Keratinocyte (primary cell): Measurements from ENCODE around the gene C16orf90. TPM values are rescaled to one million over a fixed set of nuclear protein-coding genes. Genes with fewer than 3 reads are reported as not detected.

Source experiments
- DNase-seq: peaks from one replicate; pipeline ENCODE4 v3.0.0-alpha.2; 2011; ENCODE audit warnings: low read depth, missing footprints, low spot score
- FAIRE-seq: peaks from 2 replicates; lab custom pipeline; 2011; peaks lifted over from hg19 to GRCh38; lab: Jason Lieb, UNC
- H2AFZ ChIP-seq: 2 replicates; pipeline ENCODE4 v1.6.0; 2012; ENCODE audit warnings: low read length, control low read depth, inconsistent platforms; ENCODE audit not compliant: control insufficient read depth
- H3K27ac ChIP-seq: 2 replicates; pipeline ENCODE4 v1.5.1; 2011; ENCODE audit warnings: low read length; ENCODE audit not compliant: control insufficient read depth, insufficient read depth
- H3K27me3 ChIP-seq: 3 replicates; pipeline ENCODE4 v1.6.0; 2011; ENCODE audit warnings: low read length; ENCODE audit not compliant: control insufficient read depth, insufficient read depth; ENCODE audit errors: extremely low read depth
- H3K36me3 ChIP-seq, 2 experiments: 2 replicates in 1 of 2; 3 replicates in 1 of 2; pipeline ENCODE4 v1.5.1; 2011; ENCODE audit warnings: low read length in 2 of 2, mild to moderate bottlenecking in 1 of 2; ENCODE audit not compliant: control insufficient read depth in 2 of 2, insufficient read depth in 2 of 2; ENCODE audit errors: extremely low read depth in 1 of 2
- H3K4me1 ChIP-seq: 3 replicates; pipeline ENCODE4 v1.5.1; 2011; ENCODE audit warnings: low read length; ENCODE audit not compliant: control insufficient read depth, insufficient read depth; ENCODE audit errors: extremely low read depth
- H3K4me2 ChIP-seq: 3 replicates; pipeline ENCODE4 v1.6.0; 2011; ENCODE audit warnings: low read depth, low read length; ENCODE audit not compliant: control insufficient read depth, insufficient read depth; ENCODE audit errors: extremely low read depth
- H3K4me3 ChIP-seq, 3 experiments: fragments of 200-600 bp in 1 of 3; sonication (generic) in 1 of 3; 2 replicates in 2 of 3; 3 replicates in 1 of 3; pipeline ENCODE4 v1.5.1; 2011 to 2016; ENCODE audit warnings: low read length in 3 of 3, mild to moderate bottlenecking in 3 of 3, control low read depth in 2 of 3, inconsistent platforms in 1 of 3, low read depth in 1 of 3, mixed read lengths in 1 of 3, mixed run types in 1 of 3, moderate library complexity in 1 of 3; ENCODE audit not compliant: control insufficient read depth in 2 of 3, insufficient read depth in 2 of 3; ENCODE audit errors: extremely low read depth in 1 of 3
- H3K79me2 ChIP-seq: 2 replicates; pipeline ENCODE4 v1.6.0; 2012; ENCODE audit warnings: low read length; ENCODE audit not compliant: control insufficient read depth, insufficient read depth
- H3K9ac ChIP-seq: 3 replicates; pipeline ENCODE4 v1.6.0; 2011; ENCODE audit warnings: low read length; ENCODE audit not compliant: control insufficient read depth, insufficient read depth; ENCODE audit errors: extremely low read depth
- H3K9me1 ChIP-seq: 3 replicates; pipeline ENCODE4 v1.6.0; 2011; ENCODE audit warnings: low read length; ENCODE audit not compliant: control insufficient read depth, insufficient read depth; ENCODE audit errors: extremely low read depth
- H3K9me3 ChIP-seq: 2 replicates; pipeline ENCODE4 v1.5.1; 2012; ENCODE audit warnings: low read depth, low read length; ENCODE audit not compliant: control insufficient read depth
- H4K20me1 ChIP-seq: 3 replicates; pipeline ENCODE4 v1.6.0; 2011; ENCODE audit warnings: low read length; ENCODE audit not compliant: control insufficient read depth, insufficient read depth; ENCODE audit errors: extremely low read depth
- CTCF ChIP-seq, 3 experiments: IDR thresholded peaks in 1 of 3; conservative IDR thresholded peaks in 1 of 3; optimal IDR thresholded peaks in 1 of 3; 2 replicates in 2 of 3; 3 replicates in 1 of 3; pipeline versions ENCODE3 to v1.5.1; 2011; ENCODE audit warnings: low read length in 3 of 3, mild to moderate bottlenecking in 3 of 3, moderate library complexity in 2 of 3, control low read depth in 1 of 3, inconsistent platforms in 1 of 3; ENCODE audit not compliant: insufficient read depth in 2 of 3; ENCODE audit errors: extremely low read depth in 1 of 3
- EZH2 ChIP-seq: IDR thresholded peaks from one replicate; pipeline ENCODE4 v1.6.1; 2012; ENCODE audit warnings: inconsistent platforms, mild to moderate bottlenecking, low read length, moderate library complexity
- dilution Hi-C: fragments of 300-500 bp; cut with MboI; formaldehyde crosslinking; loops from one replicate; pipeline ENCODE4 v1.7.0; 2020; ENCODE audit warnings: low sequenced_read_pairs; ENCODE audit not compliant: extremely low pct_ligation_motif_present
- polyA plus RNA-seq, 5 experiments: library from polyadenylated mRNA; depleted of rRNA in 3 of 5; stranded (reverse) in 3 of 5; stranded (forward) in 1 of 5; unstranded in 1 of 5; fragments of >200 nt; gene quantifications; 1 replicate in 1 of 5; 2 replicates in 3 of 5; 3 replicates in 1 of 5; pipeline versions ENCODE4 v1.2.1 to v1.2.3, GENCODE V29; 2011 to 2012; ENCODE audit warnings: missing spikeins in 2 of 5, low read depth in 1 of 5, low replicate concordance in 1 of 5

Gene C16orf90
- polyA plus RNA-seq, 1 donor (not counting 4 experiments of a cell fraction or from before 2014, with no cell fraction given): not detected

- Histone ChIP-seq H3K9ac (no peak overlapping the region), H3K9me1 (no peaks in the 10 kb centered on the region), H4K20me1 (no peaks in the 10 kb centered on the region), H3K4me3 (no peak overlapping the region), H3K9me3 (no peaks in the 10 kb centered on the region), H3K79me2 (no peaks in the 10 kb centered on the region), H2AFZ (no peak overlapping the region), H3K36me3 (peaks cover 15 to 24% of the 10 kb centered on the region in 2 experiments), H3K4me2 (no peak overlapping the region), H3K27ac (no peak overlapping the region), H3K4me1 (no peaks in the 10 kb centered on the region), H3K27me3 (no peaks in the 10 kb centered on the region)
- dilution Hi-C loops: no loop called here
- FAIRE-seq (no peak), DNase-seq (no peak)
- TF ChIP-seq CTCF (optimal IDR thresholded peaks at IDR 0.05 in 1 of 3, IDR thresholded peaks at IDR 0.05 in 1 of 3, conservative IDR thresholded peaks at IDR 0.05 in 1 of 3; ENCODE audit: extremely low read depth in 1 of 3, insufficient read depth in 2 of 3, low read length in 3 of 3) (no peak), EZH2 (no peak)
These were observed 38.8 kb upstream of the C16orf90 start for GRCh38 chr16:3534126-3534525.

GRCh38 chr16:3532741-3533140 is 37.5 kb upstream of the C16orf90 start:
- FAIRE-seq (no peak), DNase-seq (no peak)
- Histone ChIP-seq H3K27ac (no peak overlapping the region), H2AFZ (no peak overlapping the region), H3K4me3 (no peak overlapping the region), H3K4me2 (no peak overlapping the region), H3K9me1 (no peaks in the 10 kb centered on the region), H3K27me3 (no peaks in the 10 kb centered on the region), H3K9ac (no peak overlapping the region), H4K20me1 (no peaks in the 10 kb centered on the region), H3K79me2 (no peaks in the 10 kb centered on the region), H3K36me3 (peaks cover 15 to 18% of the 10 kb centered on the region in 2 experiments), H3K4me1 (no peaks in the 10 kb centered on the region), H3K9me3 (no peaks in the 10 kb centered on the region)
- TF ChIP-seq EZH2: no peak
- no peak for TF ChIP-seq CTCF (optimal IDR thresholded peaks at IDR 0.05 in 1 of 3, IDR thresholded peaks at IDR 0.05 in 1 of 3, conservative IDR thresholded peaks at IDR 0.05 in 1 of 3; ENCODE audit: extremely low read depth in 1 of 3, insufficient read depth in 2 of 3, low read length in 3 of 3)
- dilution Hi-C loops: no loop called here
